Neutrophil (primary cell): ENCODE results near the gene VSTM2A.

Source experiments
- H3K27ac ChIP-seq: fragments of 200-600 bp; sonication (generic); 2 replicates; pipeline ENCODE4 v1.5.1; 2016; ENCODE audit warnings: mild to moderate bottlenecking, moderate library complexity
- H3K27me3 ChIP-seq: fragments of 200-600 bp; sonication (generic); 2 replicates; pipeline ENCODE4 v1.6.0; 2016; ENCODE audit warnings: mild to moderate bottlenecking
- H3K36me3 ChIP-seq: fragments of 200-600 bp; sonication (generic); 2 replicates; pipeline ENCODE4 v1.5.1; 2017
- H3K4me1 ChIP-seq, 2 experiments: fragments of 200-600 bp in 1 of 2; sonication (generic) in 1 of 2; 1 replicate in 1 of 2; 2 replicates in 1 of 2; pipeline versions ENCODE4 v1.5.1 to v1.6.1; 2013 to 2016; ENCODE audit warnings: low read depth in 1 of 2, low read length in 1 of 2, mild to moderate bottlenecking in 1 of 2, moderate library complexity in 1 of 2; ENCODE audit not compliant: control insufficient read depth in 1 of 2, insufficient read depth in 1 of 2
- H3K4me3 ChIP-seq, 2 experiments: fragments of 200-600 bp in 1 of 2; sonication (generic) in 1 of 2; 1 replicate in 1 of 2; 2 replicates in 1 of 2; pipeline ENCODE4 v1.5.1; 2013 to 2016; ENCODE audit warnings: low read depth in 1 of 2, low read length in 1 of 2, mild to moderate bottlenecking in 1 of 2, moderate library complexity in 1 of 2
- H3K9me3 ChIP-seq: fragments of 200-600 bp; sonication (generic); 2 replicates; pipeline ENCODE4 v1.5.1; 2016
- CTCF ChIP-seq: fragments of 200-600 bp; sonication (generic); IDR thresholded peaks from 2 replicates; pipeline ENCODE4 v1.5.1; 2016; ENCODE audit warnings: antibody characterized with exemption

The VSTM2A gene

GRCh38 chr7:54581511-54581910 lies 39.3 kb downstream of the VSTM2A start:
- Histone ChIP-seq H3K27me3 (no peaks in the 10 kb centered on the region), H3K4me3 (no peak overlapping the region), H3K4me1 (no peaks in the 10 kb centered on the region), H3K9me3 (no peaks in the 10 kb centered on the region), H3K27ac (no peak overlapping the region), H3K36me3 (no peaks in the 10 kb centered on the region)
- TF ChIP-seq CTCF = no peak

GRCh38 chr7:54591404-54592386 lies 49.5 kb downstream of the VSTM2A start:
- no peak for TF ChIP-seq CTCF
- Histone ChIP-seq H3K4me1 (no peaks in the 10 kb centered on the region), H3K4me3 (no peak overlapping the region), H3K9me3 (no peaks in the 10 kb centered on the region), H3K36me3 (no peaks in the 10 kb centered on the region), H3K27me3 (no peaks in the 10 kb centered on the region), H3K27ac (no peak overlapping the region)

- no peak for TF ChIP-seq CTCF
- Histone ChIP-seq H3K27me3 (no peaks in the 10 kb centered on the region), H3K4me3 (no peak overlapping the region), H3K4me1 (no peaks in the 10 kb centered on the region), H3K27ac (no peak overlapping the region), H3K9me3 (no peaks in the 10 kb centered on the region), H3K36me3 (no peaks in the 10 kb centered on the region)
Observed at GRCh38 chr7:54596747-54597146, 54.6 kb downstream of the VSTM2A start.

- no peak overlapping the region for H3K27ac ChIP-seq
- H3K27me3 ChIP-seq = no peaks in the 10 kb centered on the region
- no peaks in the 10 kb centered on the region for H3K4me1 ChIP-seq
- H3K9me3 ChIP-seq = no peaks in the 10 kb centered on the region
- no peak for TF ChIP-seq CTCF
- no peak overlapping the region for H3K4me3 ChIP-seq
- no peaks in the 10 kb centered on the region for H3K36me3 ChIP-seq
Observed at GRCh38 chr7:54615537-54615936, 73.4 kb downstream of the VSTM2A start.
